Stimulated activated CD4-positive, alpha-beta T cell treated with anti-CD3 and anti-CD28 coated beads, Interleukin-4, amount 100 ng/mL, for 4 hours (primary cell): ENCODE data around the gene SRSF10.
"Not testable (repeated sequence)": the region's sequence is repeated elsewhere in the genome, so short reads cannot be mapped to it uniquely, and the experiment has no call there.

Experiments
- DNase-seq, 2 experiments: peaks; one replicate each; pipeline ENCODE4 v3.0.0-alpha.2; 2020

The SRSF10 gene

DNA sequence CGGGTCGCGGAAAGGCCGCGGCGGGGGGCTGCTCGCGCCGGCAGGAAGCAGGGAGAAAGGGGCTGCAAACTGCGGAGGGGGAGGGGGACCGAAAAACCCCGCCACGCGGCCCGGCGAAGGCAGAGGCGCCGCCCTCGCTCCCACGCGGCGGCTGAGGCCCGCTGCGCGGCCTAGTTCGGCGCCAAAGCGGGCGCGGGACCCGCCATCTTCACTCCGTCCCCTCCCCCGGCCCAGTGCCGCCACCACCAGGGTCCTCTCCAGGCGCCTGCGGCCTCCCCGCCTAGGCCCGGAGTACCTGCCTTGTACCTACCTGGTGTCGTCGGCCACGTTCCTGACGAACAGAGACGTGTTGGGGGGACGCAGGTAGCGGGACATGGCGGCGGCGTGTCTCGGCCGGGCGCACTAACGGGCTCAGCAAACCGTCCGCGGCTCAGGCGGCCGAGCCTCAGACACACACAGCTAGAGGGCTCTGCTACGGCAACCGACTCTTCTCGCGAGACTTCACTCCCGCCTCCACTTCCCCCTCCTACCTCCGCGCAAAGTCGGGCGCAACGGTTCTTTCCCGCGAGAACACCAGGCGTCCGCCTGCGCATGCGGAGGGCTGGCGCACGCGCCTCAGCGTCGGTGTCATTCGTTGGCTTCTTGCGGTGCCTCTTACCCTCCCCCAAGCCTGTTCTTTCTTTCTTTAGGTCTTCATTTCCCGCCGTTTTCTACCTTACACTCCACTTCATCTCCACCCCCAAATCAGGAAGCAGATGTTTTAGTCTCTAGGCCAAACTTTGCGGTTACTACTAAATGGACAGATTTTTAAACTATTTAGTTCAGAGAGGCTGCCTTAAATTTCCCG, at the start of gene SRSF10:
SRSF10 (minus strand) TSS at position 447 of the 847 bp plus-strand sequence; CDS start at position 375, 72 bp downstream.
- DNase-seq = peak; percentile 93 to 98

DNA sequence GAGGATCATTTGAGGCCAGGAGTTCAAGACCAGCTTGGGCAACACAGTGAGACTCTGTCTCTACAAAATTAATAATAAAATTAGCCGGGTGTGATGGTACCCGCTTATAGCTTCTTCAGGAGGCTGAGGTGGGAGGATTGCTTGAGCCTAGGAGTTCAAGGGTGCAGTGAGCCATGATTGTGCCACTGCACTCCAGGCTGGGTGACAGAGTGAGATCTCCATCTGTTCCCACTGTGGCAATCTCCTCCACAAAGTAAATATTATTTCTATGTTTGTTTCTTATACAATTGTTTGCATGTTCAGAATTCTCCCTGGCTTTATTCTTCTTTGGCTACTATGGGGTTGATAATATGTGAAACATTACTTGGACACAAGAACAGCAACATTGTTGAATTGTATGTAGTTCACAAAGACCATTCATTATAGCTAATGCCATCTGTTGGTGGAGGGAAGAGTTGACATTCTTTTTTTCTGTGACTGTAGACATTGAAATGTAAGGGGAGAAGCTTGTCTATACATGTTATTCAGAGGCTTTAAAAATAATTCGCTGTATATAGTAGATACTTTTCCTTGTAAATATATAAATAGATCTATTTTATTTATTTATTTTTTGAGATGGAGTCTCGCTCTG, 47.8 kb upstream of the SRSF10 start:
- no peak for DNase-seq

DNA sequence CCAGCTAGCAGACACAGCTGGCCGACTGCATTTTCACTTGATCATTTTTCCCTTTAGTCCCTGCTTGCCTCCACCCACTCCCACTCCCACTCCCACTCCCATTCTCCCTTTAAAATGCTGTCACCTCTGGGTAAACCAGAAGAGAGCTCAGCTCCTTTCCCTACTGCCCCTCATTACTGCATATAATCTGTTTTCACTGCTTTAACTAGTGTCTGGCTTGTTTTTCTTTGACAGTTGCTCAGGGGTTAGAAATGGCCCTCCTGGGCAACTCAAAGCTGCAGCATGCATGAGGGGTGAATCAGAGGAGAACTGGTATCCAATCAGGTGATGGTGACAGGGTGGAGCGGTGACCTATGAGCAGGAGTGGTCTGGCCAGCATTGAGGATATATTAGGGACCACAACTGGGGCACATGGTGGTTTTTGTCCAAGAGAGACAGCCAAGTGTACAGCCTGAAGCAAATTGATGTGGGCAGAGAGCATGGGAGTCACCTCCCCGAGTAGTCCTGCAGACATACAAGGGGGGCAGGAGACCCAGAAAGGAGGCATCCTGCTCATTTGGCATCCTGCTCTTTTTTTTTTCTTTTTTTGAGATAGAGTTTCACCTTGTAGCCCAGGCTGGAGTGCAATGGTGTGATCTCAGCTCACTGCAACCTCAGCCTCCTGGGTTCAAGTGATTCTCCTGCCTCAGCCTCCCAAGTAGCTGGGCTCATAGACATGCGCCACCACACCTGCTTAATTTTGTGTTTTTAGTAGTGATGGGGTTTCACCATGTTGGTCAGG, 42.6 kb upstream of the SRSF10 start:
- DNase-seq = no peak

DNA sequence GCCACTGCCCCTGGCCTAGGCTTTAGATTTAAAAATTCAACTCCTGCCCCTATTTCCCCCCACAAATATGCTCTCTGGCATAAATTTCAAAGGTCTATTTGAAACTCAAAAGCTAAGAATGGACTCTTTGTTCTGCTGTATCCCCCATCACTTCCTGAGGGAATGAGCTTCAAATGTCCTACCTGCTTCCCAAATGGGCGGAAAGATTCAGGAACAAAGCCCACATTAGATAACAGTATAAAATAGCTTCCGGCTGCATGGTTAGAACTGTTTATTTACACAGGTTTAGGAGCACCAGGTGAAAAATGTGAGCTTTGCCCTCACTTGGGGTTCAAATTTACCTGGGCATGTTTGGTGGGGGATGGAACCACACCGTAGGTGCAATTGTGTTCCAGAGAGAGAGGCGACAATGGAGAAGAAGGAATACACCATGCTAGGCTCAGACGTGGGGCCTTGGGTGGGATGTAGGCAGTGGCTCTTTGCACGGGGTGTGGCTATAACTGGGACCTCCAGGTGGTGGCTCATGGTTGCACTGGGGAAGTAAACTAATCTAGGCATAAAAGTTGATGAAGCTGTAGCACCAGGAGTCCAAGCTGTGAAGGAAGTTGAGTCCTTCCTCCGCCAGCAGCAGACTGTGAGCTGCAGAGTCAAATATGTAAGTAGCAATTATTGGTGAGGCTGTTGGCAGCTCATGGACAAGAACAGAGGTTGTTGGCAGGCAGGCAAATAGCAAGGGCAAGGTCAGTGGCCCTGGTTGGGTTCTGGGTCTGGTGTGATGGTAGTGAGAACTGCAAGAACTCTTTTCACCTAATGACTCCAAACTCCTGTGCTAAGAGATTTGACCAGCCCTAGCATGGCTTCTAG, 41.5 kb upstream of the SRSF10 start:
- DNase-seq = no peak

DNA sequence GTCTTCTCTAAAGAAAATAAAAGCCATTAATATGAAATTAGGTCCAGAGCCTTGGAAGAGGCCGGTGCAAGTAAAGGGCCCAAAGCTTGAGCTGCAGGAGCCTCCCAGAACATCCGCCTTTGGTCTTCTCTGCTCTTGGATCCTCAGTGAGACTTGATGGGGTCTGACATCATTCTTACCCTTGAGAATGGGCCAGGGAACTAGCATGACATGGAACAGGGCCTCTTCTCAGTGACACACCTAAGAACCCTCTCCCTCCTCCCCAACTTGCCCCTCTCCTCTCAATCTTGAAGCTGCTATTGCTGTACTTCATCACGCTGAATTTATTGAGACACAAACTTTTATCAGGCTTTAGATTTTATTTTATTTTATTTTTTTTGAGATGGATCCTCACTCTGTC, 40.3 kb upstream of the SRSF10 start:
- no peak for DNase-seq

DNA sequence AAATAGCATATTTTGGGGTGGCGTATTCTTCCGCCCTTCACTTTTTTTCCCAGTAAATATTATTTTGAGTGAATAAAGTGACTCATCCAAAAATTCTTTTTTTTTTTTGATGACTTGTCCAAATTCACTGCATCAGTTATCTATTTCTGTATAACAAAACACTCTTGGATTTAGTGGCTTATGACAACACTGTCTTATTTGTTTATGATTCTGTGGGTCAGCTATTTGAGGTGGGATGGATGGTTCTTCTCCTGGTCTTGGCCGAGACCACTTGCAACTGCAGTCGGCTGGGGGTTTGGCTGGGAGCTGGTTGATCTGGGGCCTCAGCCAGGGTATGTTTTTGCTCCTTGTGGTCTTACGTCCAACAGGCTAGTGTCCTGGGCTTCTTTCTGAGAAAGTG, 39.9 kb upstream of the SRSF10 start:
- DNase-seq = no peak

DNA sequence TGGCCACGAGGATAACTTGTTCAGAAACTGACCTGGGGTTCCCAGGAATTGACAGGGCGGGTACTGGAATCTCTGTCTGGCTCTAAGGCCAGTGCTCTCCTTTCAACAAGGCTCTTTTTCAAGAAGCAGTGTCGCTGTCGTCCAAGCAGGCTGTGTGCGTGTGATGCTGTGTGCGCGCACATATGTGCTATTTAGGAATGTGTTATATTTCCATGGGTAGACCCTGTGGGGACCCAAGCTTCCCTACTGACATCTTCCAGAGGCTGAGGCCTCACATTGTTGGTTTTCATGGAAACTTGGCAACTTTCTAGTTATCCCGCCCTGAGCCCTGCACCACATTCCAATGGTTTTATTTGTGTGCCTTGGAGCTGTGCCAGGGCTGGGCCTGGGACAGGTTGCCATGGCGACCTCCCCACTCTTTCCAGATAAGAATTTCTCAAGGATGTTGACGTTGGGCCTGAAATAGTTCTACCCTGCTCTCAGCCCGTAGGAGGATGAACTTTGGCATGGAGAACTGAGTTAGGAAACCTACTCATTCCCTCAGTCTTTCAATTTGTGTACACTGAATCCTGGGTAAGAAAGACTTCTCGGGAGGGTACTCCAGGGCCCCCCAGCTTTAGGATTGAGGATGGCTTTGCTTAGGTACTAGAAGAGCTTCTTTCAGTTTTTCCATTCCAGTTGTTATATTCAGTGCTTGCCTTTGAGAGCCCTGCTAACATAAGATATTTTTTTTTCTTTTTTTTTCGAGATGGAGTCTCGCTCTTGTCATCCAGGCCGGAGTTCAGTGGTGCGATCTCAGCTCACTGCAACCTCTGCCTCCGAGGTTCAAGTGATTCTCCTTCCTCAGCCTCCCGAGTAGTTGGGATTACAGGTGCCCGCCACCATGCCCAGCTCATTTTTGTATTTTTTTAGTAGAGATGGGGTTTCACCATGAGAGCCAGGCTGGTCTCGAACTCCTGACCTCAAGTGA, 38.8 kb upstream of the SRSF10 start:
- no peak for DNase-seq

DNA sequence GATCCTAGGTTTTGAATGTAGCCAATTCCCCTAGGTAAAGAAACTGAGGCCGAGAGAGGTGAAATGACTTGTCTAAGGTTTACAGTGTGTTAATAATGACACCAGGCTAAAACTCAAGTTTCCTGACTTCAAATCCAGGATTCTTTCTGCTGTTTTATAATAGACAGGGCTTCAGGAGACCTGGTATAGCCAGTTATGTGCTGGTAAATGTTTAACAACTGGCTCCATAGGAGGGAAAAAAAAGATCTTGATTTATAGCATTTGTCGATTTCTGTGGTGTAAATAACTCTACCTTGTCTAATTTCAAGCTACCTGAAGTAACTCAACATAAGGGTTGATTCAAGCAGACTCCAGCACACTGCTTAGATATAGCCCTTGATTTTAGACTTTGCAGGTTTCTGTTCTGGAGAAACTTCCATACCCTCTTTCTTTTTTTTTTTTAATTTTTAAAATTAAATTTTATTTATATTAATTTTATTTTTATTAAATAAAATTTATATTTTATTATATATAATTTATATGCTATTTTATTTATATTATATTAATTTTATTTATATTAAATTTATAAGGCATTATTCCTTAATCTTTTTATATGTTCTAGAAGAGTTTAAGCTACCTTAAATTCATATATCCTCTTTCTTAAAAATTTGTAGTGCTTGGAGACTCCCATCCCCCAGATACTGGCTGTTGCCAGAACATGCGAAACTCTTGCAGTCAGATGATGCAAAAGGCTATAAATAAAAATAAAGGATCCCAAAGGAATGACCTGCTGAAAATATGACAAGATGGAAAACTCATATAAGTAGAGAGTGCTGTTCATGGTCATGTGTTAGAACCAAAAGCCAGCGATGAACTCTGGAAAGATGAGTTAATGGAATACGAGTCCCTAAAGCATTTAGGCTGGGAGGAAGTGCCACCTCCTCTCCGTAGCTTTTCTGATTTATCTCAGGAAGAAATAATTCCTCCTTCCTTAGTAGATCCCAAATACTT, 35.4 kb upstream of the SRSF10 start:
- DNase-seq = no peak

DNA sequence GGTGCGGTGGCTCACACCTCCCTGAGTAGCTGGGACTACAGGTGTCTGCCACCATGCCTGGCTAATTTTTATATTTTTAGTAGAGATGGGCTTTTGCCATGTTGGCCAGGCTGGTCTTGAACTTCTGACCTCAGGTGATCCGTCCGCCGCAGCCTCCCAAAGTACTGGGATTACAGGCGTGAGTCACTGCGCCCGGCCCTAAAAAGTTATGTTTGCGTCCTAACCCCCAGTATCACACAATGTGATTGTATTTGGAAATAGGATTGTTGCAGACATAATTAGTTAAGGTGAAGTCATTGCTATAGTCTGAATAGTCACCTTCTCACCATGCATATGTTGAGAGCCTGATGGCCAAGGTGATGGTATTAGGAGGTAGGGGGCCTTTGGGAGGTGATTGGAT, 32.8 kb upstream of the SRSF10 start:
- DNase-seq = not testable (repeated sequence)

DNA sequence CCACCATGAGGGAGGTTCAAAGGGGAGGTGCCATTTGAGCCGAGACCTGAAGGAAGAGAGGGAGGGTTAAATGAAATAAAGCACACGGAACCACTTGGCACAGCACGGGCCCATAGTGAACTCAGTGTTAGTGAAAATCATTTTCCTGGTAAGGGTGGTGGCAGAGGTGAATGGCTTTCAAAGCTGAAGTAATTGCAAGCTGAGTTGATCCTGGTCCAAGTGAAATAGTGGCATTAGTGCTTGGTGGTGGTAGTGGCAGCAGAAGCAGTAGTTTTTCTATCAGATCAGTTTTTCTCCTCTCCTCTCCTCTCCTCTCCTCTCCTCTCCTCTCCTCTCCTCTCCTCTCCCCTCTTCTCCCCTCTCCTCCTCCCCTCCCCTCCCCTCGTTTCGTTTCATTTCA, 30.5 kb upstream of the SRSF10 start:
- DNase-seq = no peak

DNA sequence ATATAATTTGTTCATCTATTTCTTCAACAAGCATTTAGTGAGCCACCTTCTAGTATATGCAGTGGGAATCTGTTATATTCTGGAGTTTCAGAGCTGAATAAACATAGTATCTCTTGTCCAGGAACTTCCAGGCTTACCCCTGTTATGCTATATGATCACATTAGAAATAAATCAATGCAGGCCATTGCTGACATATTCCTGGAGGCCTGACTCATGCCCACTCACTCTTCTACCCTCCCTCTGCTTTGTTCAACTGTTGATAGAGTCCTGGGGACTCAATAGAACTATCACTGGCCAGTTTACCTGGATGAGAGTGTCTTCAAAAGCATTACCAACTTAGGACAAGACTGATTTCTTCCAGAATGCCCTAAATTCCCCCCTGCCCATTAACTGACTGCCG, 29.3 kb upstream of the SRSF10 start:
- no peak for DNase-seq

DNA sequence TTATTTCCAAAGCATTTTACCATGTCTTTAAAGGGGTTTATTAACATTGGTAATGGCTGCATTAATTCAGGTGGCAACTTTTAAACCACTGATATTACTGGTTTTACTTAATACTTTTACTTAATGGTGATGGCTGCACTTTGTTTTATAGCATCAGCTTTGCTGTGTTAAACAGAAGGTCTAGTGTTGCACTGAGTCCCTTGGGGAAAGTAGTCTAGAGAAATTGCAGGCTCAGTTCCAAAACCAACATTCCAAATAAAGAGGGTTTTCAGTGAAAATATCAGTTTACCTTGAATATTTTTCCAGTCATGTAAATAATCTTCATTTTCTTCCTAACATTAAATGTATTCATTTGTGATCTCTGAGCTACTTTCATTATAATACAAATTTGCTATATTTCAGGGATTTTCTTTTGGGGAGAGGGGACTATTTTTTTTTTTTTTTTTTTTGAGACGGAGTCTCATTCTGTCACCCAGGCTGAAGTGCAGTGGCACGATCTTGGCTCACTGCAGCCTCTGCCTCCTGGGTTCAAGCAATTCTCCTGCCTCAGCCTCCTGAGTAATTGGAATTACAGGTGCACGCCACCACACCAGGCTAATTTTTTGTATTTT, 28.6 kb upstream of the SRSF10 start:
- not testable (repeated sequence) for DNase-seq

DNA sequence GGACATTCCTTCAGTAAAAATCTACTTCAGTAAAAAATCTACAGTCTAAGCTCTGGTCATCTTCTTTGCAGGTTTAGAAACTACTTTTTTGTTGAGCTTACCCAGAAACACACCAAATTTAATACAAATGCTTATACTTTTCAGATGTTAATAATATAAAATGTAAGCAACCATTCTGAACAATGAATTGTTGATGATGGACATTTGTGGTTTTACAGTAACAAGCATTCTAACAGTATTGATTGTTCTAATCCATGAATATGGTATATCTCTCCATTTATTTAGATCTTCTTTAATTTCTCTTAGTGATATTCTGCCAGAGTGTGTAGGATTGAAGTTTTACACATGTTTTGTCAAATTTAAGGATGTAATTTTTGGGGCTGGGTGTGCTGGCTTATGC, 27.0 kb upstream of the SRSF10 start:
- no peak for DNase-seq

DNA sequence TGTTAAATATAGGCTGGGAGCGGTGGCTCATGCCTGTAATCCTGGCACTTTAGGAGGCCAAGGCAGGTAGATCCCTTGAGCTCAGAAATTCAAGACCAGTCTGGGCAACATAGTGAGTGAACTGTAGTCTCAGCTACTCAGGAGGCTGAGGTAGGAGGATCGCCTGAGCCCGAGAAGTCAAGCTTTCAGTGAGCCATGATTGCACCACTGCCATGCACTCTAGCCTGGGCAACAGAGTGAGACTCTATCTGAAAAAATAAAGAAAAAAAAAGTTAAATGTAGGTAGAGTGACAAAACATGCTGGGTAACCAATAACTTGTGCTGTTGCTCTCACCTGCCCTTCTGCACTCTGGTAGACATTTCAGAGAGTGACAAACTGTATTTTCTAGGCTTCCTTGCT, 25.0 kb upstream of the SRSF10 start:
- DNase-seq = no peak

DNA sequence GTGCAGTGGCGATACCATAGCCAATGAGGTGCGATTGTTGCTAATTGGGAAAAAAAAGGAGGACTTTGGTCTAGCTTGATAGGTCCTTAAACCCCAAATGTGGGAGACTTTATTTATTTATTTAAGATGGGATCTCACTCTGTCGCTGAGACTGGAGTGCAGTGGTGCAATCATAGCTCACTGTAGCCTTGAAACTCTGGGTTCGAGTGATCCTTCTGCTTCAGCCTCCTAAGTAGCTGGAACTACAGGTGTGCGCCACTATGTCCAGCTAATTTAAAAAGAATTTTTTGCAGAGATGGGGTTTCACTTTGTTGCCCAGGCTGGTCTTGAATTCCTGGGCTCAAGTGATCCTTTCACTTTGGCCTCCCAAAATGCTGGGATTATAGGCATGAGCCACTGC, 24.0 kb upstream of the SRSF10 start:
- DNase-seq = no peak

DNA sequence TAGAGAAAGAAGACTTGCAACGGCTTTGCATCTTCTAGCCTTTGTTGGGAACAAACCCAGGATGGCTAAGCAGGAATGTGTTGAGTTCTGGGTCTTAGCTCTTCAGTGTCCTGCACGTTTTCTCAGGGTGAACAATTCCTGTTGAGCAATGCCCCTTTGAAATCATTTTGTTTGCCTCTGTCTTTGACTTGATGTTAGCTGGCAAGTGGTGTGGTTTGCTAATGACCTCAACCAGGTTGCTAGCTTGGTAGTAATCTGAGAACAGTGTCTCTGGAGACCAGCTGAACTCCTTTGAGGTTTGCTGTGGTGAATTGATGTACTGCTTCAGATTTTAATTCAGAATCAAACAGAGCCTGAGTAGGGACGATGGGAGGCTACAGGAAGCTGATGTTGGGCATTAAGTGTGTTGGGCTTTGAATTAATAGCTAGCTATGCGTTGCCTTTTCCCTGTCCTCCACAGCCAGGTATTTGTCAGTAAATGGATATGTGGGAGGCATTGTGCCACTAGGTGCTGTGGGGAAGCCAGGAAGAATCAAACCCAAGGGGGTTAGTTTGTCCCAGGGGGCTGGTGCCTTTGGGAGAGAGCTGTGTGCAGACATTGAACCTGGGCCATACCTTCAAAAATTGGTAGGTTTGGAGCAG, 23.3 kb upstream of the SRSF10 start:
- no peak for DNase-seq

DNA sequence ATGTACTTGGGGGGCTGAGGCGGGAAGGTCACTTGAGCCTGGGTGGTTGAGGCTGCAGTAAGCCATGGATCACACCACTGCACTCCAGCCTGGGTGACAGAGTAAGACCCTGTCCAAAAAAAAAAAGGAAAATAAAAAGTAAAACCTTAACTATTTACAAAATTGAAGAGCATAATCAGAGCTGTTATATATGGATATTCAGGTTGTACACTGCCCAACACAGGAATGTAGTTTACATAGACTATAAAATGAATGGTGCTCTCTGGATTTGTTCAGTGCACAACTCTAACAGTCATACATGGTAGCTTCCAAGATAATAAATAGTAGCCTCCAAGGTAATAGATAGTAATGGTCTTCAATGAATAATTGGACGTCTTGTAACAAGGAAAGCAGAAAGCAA, 22.6 kb upstream of the SRSF10 start:
- DNase-seq = no peak

DNA sequence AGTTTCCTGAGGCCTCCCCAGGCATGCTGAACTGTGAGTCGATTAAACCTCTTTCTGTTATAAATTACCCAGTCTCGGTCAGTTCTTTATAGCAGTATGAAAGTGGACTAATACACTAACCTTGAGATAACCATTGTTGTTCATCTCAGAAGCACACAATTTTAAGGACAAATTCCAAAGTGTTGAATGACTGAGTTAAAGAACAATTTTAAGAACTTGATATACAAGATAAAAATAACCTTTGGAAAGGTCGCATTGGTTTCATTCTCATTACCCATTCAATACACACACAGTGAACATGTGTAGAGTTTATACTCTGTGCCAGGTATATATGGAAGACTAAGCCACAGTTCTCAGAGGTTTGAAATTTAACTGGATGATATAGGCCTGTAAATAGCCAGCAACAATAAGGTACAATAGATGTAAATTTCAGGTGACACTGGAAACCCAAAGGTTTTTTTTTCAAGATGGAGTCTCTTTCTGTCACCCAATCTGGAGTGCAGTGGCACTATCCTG, 19.1 kb upstream of the SRSF10 start:
- no peak for DNase-seq

DNA sequence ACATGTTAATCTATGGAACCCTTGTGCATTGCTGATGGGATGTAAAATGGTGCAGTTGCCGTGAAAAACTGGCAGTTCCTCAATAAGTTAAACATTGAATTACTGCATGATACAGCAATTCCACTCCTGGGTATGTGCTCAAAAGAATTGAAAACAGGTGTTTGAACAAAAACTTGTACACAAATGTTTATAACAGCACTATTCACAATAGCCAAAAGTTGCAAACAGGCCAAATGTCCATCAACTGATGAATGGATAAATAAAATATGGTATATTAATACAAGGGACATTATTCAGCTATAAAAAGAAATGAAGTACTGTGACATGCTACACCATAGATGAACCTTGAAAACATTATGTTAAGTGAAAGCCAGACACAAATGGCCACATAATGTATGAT, 17.7 kb upstream of the SRSF10 start:
- no peak for DNase-seq
